Suppressor macrophage treated with lipopolysaccharide for 4 hours (primary cell): ENCODE measurements around the gene KITLG.
"Not testable (repeated sequence)": the region's sequence is repeated elsewhere in the genome, so short reads cannot be mapped to it uniquely, and the experiment has no call there.

ENCODE experiments used
- DNase-seq: peaks from one replicate; pipeline ENCODE4 v3.0.0-alpha.2; 2020

KITLG gene

GRCh38 chr12:88575361-88575970 lies 4.8 kb downstream of the KITLG start:
- no peak for DNase-seq

DNA sequence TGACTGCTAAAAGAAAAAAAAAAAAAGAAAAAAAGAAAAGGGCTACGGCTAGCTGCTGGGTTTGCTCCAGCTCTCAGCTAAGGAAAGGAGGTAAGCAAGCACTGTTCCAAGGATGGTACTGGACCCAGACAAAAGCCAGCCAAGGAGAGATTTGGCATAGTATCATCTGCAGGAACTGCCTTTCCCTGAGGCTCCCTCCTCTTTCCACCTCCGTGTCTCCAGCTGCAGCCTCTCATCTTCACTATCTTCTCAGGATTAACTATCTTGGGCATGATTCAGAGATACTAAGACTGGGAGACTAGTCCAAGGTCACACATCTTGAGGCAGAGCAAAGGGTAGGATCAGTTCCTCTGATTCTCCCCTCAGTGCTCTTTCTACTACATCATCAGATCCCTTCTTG lies 6.0 kb downstream of the KITLG start:
- DNase-seq, result no peak

- no peak for DNase-seq
Observed at GRCh38 chr12:88573583-88573982, 6.7 kb downstream of the KITLG start.

DNA sequence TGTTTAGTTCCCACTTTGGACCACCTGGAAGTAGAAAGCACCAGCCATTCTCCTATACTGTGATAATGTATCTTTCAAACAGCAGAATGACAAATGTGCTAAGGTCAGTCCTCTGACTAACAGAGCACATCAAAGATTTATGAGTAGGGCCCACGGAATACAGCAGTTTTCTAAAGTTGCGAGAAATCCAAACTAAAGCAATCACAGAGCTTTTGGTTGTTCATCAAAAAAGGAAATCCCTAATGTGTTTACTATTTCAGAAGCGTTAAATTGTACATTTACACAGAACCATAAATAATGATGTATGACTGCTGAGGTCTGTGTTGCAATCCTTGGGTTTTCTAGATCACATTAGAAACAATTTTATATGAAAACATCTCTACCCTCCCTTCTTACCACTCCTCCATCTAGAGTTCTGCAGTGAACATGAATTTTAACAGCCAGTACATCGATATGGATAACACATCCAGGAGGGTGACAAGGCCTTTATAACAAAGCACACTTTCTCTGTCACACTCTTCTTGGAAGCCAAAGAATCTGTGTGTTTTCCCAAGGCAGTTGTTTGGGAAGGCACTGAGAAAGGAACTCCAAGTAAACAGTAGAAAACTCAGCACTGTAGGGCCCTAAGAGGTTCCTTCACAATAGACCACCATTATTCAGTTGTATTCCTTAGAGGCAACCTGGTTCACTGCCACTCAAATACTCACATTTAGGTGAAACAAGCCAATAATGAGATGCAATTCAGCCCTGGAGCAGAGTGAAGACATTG lies 7.3 kb downstream of the KITLG start:
- DNase-seq, result peak; percentile 13

- DNase-seq, result no peak
Observed at GRCh38 chr12:88571543-88571942, 8.7 kb downstream of the KITLG start.

- DNase-seq, result peak; percentile 52
Observed at GRCh38 chr12:88570103-88570502, 10.2 kb downstream of the KITLG start.

DNA sequence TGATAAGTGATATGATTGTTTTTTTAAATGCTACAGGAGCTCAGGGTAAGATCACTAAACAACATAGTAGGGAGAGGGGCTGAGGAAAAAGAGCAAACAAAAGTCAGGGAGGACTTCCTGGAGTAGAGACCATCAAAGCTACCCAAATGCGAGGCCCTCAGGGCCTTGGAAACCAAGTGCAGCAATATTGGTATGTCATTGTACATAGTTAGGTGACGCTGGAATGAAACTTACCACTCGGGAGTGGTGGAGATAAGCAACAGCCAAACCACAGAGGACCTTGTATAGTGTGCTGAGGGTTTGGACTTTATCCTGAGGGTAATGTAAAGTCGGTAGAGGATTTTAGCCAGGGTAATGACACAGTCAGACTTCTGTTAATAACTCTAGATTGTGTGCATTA lies 13.8 kb downstream of the KITLG start:
- DNase-seq, result no peak

- DNase-seq, result peak; percentile 9
Observed at GRCh38 chr12:88562846-88563582, 17.3 kb downstream of the KITLG start.

- DNase-seq, result no peak
Observed at GRCh38 chr12:88562151-88562550, 18.1 kb downstream of the KITLG start.

GRCh38 chr12:88559772-88560171 lies 20.5 kb downstream of the KITLG start:
- DNase-seq, result no peak

GRCh38 chr12:88559199-88559598 lies 21.1 kb downstream of the KITLG start:
- no peak for DNase-seq

DNA sequence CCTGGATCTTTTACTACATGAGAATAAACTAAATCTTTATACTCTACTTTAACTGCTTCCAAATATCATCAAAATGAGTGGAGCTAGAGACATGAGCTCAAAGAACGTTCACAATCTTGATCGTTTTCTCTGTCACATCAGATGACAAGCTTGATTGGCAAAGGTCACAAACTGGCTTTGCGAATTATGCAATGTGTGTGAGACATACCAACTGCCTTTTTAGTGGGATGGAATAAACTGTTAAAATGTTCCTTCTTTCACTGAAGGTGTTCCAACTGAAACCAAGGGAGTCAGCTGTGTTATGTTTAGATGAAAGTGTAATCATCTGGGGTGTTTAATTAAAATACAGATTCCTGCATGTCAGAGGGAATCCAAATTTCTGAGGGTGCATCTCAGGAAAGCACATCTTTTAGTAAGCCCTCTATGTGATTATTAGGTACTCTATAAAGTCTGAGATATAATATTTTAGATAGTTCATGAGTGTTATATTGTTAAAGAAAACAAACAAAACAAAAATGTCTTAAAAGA lies 21.9 kb downstream of the KITLG start:
- no peak for DNase-seq

DNA sequence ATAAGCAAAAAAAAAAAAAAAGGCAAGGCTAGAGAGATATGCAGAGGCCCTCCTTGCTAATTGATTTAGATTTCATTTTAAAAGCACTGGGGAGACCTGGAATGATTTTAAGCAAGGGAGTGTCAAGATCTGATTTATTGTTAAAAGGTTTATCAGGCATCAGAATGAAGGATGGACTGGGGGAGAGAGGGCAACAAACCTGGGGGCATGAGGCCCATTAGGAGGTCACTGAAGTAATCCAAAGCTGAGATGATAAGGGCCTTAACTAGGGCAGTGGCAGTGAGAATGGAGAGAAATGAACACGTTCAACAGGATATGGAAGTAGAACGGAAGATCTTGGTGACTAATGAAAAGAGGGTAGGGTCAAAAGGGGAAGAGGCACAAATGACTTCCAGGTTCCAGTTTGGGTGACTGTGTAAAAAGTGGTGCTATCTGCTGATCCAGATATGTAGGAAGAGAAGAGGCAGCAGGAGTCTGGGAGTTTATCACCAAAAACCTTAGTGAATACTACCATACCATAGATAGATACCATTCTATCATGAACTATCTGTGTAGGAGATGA lies 24.0 kb downstream of the KITLG start:
- DNase-seq, result peak; percentile 31

DNA sequence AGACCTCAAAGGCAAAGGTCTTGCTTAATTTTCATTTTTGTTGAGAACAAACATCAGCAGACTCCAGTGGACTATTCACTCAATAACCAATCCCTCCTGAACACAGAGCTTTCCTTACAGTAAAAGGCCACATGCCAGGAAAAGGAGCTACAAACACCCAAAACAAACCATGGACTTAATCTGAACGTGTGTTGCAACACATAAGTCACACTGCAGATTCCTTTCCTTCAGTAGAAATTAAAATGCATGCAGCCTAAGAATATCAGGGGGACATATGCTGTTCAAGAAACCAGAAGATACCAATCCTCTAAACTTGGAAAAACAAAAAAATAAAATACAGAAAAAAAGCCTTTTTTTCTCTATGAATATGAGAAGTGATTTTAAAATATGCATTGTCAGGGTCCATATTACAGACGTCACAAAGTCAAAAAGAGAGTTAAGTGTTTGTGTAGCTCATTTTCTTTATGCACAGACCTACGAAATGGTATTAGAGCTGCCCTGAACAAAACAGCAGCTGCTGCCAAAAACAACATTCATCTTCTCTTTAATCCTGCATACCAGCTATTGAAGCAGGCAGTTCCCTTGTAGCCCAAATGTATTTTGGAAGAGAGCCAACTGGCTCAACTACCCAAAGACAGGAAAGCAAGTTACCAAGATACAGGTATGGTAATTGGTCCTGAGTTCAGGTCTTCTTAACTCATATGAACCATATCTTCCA lies 26.2 kb downstream of the KITLG start:
- no peak for DNase-seq

DNA sequence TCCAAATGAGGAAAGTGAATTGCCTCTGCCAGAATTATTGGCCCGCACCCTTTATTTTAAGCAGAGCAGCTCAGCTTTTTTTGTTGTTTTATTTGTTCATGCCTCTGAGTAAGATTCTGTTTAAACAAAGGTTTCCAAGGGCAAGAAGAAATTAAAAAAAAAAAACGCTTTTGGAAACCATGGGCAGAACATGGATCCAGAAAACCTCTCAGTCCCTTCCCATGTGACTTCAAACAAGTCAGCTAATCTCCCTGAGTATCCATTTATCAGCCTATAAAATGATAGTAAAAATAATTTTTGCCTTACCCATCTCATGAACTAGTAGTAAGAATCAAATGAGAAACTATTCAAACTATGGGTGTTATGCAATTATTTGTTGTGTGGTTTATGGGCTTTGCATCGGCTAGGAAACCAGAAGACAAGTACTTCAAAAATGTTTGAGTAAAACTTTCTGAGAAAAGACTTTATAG lies 27.6 kb downstream of the KITLG start:
- DNase-seq, result no peak

GRCh38 chr12:88549929-88550328 lies 30.3 kb downstream of the KITLG start:
- DNase-seq, result no peak

- DNase-seq, result not testable (repeated sequence)
Observed at GRCh38 chr12:88547949-88548348, 32.3 kb downstream of the KITLG start.

DNA sequence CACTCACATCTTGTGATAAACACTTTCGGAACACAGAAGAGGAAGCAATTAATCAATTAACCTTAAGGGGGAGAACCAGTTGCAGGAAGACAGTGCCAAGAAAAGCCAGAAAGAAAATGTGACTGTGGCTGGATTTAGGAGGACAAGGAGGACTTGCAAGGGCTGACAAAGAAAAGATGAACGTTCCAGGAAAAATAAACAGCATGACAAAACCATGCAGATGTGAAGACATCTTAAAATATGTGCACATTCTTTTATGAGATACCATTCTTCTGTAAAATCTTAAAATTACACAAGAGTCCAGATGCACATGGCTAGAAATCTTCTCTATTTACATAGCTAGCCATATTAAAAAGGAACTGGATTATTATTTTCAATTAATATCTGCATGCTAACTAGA lies 33.4 kb downstream of the KITLG start:
- DNase-seq, result no peak

GRCh38 chr12:88546226-88546625 lies 34.0 kb downstream of the KITLG start:
- no peak for DNase-seq

- DNase-seq, result no peak
Observed at GRCh38 chr12:88544991-88545980, 35.0 kb downstream of the KITLG start.

DNA sequence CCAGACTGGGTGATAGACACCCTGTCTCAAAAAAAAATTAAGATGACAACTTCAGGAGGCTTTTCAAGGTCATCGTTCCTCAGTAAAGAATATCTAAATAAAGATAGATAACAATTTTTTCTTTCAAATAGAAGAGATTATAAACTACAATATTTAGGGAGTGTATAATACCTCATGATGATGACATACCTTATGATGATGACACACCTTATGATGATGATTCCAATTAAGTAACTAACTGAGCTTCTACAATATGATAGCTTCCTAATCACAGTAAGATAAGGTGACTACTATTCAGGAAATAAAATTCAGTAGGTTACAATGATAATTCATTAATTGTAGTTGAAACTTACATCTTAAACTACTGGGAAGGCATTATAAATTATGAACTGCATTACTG lies 40.4 kb downstream of the KITLG start:
- DNase-seq, result no peak
